Measurements from ENCODE around the gene TNFRSF1A. TPM values are rescaled to one million over a fixed set of nuclear protein-coding genes. Genes with fewer than 3 reads are reported as not detected.
A peak's percentile ranks its signal among the peaks of the same experiment; 100 is the strongest.

Gene TNFRSF1A
- total RNA-seq, 1 experiment from 2014 or later: 76.7 TPM

DNA sequence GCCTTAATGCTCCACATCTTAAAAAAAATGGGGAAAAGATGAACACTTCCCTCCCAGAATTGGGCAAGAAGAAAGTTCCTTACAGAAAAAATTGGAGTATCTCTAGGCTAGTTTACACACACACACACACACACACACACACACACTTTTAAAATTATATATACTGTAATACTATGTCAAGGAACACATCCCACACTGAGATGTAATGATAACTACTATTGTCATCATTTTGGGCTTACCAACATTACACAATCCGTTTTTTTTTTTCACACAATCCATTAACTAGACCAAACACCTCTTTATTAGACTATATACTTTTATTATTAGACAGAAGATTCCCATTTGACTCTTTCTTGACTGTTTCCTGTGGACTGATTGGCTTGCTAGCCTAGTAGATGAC lies 44.6 kb upstream of the TNFRSF1A start:
- H3K4me3 Mint-ChIP-seq (ENCODE audit: low read depth, unreplicated experiment): peak overlapping the region; percentile 93

DNA sequence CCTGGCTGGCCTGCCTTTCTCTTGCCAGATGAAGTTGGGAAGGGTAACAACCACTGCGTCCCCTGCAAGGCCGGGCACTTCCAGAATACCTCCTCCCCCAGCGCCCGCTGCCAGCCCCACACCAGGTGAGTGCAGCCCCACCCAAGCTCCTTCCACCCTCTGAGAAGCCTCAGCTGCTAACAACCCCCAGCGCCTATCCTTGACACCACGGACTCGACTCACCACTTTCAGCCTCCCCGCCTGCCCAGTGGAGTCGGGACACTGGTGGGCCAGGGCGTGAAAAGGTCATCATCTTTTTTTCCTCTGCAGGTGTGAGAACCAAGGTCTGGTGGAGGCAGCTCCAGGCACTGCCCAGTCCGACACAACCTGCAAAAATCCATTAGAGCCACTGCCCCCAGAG lies 44.2 kb upstream of the TNFRSF1A start:
- intact Hi-C loops (cut with micrococcal nuclease; ENCODE audit: unreplicated experiment): no loop called here
- Mint-ChIP-seq H3K4me1 (ENCODE audit: low read depth, unreplicated experiment) (peaks cover 34% of the 10 kb centered on the region), H3K27ac (ENCODE audit: unreplicated experiment) (no peak overlapping the region), H3K4me3 (ENCODE audit: low read depth, unreplicated experiment) (peak overlapping the region; percentile 93), H3K9me3 (ENCODE audit: low read depth, unreplicated experiment) (no peaks in the 10 kb centered on the region), H3K27me3 (ENCODE audit: unreplicated experiment) (no peaks in the 10 kb centered on the region), H3K36me3 (ENCODE audit: insufficient read depth, unreplicated experiment) (peaks cover 77% of the 10 kb centered on the region)
- TF ChIP-seq, protein P1, sequence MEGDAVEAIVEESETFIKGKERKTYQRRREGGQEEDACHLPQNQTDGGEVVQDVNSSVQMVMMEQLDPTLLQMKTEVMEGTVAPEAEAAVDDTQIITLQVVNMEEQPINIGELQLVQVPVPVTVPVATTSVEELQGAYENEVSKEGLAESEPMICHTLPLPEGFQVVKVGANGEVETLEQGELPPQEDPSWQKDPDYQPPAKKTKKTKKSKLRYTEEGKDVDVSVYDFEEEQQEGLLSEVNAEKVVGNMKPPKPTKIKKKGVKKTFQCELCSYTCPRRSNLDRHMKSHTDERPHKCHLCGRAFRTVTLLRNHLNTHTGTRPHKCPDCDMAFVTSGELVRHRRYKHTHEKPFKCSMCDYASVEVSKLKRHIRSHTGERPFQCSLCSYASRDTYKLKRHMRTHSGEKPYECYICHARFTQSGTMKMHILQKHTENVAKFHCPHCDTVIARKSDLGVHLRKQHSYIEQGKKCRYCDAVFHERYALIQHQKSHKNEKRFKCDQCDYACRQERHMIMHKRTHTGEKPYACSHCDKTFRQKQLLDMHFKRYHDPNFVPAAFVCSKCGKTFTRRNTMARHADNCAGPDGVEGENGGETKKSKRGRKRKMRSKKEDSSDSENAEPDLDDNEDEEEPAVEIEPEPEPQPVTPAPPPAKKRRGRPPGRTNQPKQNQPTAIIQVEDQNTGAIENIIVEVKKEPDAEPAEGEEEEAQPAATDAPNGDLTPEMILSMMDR (IDR thresholded peaks at IDR 0.05; ENCODE audit: unreplicated experiment): no peak
- BruUV-seq (replicated peaks): no TSS peak
- CTCF ChIA-PET: no interaction called here
- DNase-seq: no peak

More for the DNA sequence above, 44.6 kb upstream of the TNFRSF1A start:
- H3K4me1 Mint-ChIP-seq (ENCODE audit: low read depth, unreplicated experiment): peaks cover 38% of the 10 kb centered on the region
- intact Hi-C loops (cut with micrococcal nuclease; ENCODE audit: unreplicated experiment): no loop called here
- CTCF ChIA-PET: no interaction called here
- DNase-seq: no peak
- H3K36me3 Mint-ChIP-seq (ENCODE audit: insufficient read depth, unreplicated experiment): peaks cover 81% of the 10 kb centered on the region
- no peak overlapping the region for H3K27ac Mint-ChIP-seq (ENCODE audit: unreplicated experiment)
- TF ChIP-seq, protein P1 (IDR thresholded peaks at IDR 0.05; ENCODE audit: unreplicated experiment): no peak
- H3K9me3 Mint-ChIP-seq (ENCODE audit: low read depth, unreplicated experiment): no peaks in the 10 kb centered on the region
- BruUV-seq (replicated peaks): no TSS peak
- no peaks in the 10 kb centered on the region for H3K27me3 Mint-ChIP-seq (ENCODE audit: unreplicated experiment)

DNA sequence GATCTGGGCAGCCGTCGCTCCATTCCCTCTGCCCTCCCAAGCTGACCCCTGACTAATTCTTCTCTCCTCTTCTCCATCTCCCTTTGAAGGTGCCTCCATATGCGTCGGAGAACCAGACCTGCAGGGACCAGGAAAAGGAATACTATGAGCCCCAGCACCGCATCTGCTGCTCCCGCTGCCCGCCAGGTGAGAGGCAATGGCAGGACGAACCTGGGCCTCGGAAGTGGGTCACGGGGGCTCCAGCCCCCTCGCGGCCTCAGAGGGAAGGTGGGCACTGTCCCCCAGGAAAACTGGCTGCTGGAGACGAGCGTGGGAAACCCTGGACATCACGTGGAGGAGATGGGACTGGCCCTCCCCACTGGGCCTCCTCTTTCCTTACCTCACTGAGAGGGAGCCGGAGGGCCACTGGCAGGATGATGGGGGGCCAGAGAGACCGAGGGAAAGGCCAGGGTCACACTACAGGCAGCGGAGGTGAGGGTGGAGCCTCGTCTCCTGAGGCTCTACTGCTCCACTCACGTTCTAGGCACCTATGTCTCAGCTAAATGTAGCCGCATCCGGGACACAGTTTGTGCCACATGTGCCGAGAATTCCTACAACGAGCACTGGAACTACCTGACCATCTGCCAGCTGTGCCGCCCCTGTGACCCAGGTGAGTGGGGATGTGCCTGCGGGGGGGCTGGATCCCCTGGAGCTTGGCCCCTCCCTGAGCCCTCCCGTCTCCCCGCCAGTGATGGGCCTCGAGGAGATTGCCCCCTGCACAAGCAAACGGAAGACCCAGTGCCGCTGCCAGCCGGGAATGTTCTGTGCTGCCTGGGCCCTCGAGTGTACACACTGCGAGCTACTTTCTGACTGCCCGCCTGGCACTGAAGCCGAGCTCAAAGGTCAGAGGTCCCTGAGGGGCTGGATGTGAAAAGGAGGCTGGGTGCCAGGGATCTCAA lies 42.9 kb upstream of the TNFRSF1A start:
- DNase-seq: no peak
- no TSS peak for BruUV-seq (replicated peaks)
- H3K9me3 Mint-ChIP-seq (ENCODE audit: low read depth, unreplicated experiment): no peaks in the 10 kb centered on the region

DNA sequence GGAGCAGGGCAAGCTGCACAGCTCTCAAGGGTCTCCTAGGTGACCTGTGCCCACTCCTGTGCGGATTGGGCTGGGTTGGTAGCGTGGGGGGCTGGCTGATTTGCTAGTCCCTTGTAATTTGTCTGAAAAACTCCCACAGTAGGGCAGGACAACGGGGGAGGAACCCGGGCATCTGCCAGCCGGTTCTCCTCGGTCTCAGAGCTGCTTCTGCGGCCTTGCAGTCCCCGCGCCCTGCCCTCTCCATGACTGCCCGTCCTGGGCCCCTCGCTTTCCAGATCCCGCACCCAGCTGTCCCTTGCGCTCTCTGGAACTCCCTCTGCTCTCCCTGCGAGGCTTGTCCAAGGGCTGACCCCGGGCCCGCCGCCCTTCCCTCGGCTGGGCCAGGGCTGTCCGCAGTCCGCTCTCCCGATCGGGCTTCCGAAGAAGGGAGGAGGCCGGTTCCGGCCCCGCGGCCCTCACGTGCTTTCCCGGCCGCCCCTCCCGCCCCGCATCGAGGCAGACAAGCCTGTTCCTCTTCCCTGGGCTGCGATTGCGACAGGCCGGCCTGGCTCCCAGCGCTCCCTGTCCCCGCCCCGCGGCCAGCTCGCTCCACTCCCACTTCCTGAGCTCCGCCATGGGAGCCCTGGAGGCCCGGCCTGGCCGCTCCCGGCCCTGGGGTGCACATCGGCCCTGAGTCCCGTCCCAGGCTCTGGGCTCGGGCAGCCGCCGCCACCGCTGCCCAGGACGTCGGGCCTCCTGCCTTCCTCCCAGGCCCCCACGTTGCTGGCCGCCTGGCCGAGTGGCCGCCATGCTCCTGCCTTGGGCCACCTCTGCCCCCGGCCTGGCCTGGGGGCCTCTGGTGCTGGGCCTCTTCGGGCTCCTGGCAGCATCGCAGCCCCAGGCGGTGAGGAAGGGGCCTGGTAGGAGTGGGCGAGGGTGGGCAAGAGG lies 42.0 kb upstream of the TNFRSF1A start, which contains the start of gene LTBR:
LTBR (plus strand) TSS at position 591 of the 927 bp plus-strand sequence; CDS start at position 788, 197 bp downstream.
- CTCF ChIA-PET: interaction anchor here (0.5 to 3.8 kb wide), 6 partner anchors 9 to 89 kb away, joined by 3 to 22 read pairs (median 4); no protein-coding TSS in a partner anchor
- Mint-ChIP-seq H3K9me3 (ENCODE audit: low read depth, unreplicated experiment) (no peaks in the 10 kb centered on the region), H3K4me3 (ENCODE audit: low read depth, unreplicated experiment) (peak within 1 kb of the TSS; percentile 93), H3K4me1 (ENCODE audit: low read depth, unreplicated experiment) (peaks cover 32% of the 10 kb centered on the region), H3K36me3 (ENCODE audit: insufficient read depth, unreplicated experiment) (peaks cover 56% of the 10 kb centered on the region), H3K27ac (ENCODE audit: unreplicated experiment) (peak within 1 kb of the TSS; percentile 90), H3K27me3 (ENCODE audit: unreplicated experiment) (no peaks in the 10 kb centered on the region)
- peak; percentile 96 for DNase-seq
- TF ChIP-seq, protein P1 (IDR thresholded peaks at IDR 0.05; ENCODE audit: unreplicated experiment): no peak
- no TSS peak for BruUV-seq (replicated peaks)
- intact Hi-C loops (cut with micrococcal nuclease; ENCODE audit: unreplicated experiment): no loop called here

More for the DNA sequence above, 42.9 kb upstream of the TNFRSF1A start:
- Mint-ChIP-seq H3K27ac (ENCODE audit: unreplicated experiment) (peak overlapping the region; percentile 90), H3K4me3 (ENCODE audit: low read depth, unreplicated experiment) (peak overlapping the region; percentile 93), H3K4me1 (ENCODE audit: low read depth, unreplicated experiment) (peaks cover 32% of the 10 kb centered on the region), H3K36me3 (ENCODE audit: insufficient read depth, unreplicated experiment) (peaks cover 65% of the 10 kb centered on the region), H3K27me3 (ENCODE audit: unreplicated experiment) (no peaks in the 10 kb centered on the region)
- TF ChIP-seq, protein P1 (IDR thresholded peaks at IDR 0.05; ENCODE audit: unreplicated experiment): no peak
- intact Hi-C loops (cut with micrococcal nuclease; ENCODE audit: unreplicated experiment): no loop called here
- CTCF ChIA-PET: interaction anchor here (0.7 to 3.8 kb wide), 6 partner anchors 8 to 90 kb away, joined by 3 to 22 read pairs (median 3); no protein-coding TSS in a partner anchor

Measured in Calu3 (cell line).